K562 (cell line): ENCODE data around the gene COL4A4. TPM values are rescaled to one million over a fixed set of nuclear protein-coding genes. Genes with fewer than 3 reads are reported as not detected.

ENCODE experiments used
- ATAC-seq: fragments of 200-7000 bp; cut with Tn5 transposase; 3 replicates; pipeline ENCODE4 v1.9.1; 2020; ENCODE audit warnings: moderate library complexity
- BruUV-seq: library from RNA; stranded (reverse); fragments of 400-500 nt; replicated peaks from 2 replicates; lab custom pipeline; 2021; lab: Mats Ljungman, UMichigan
- CTCF ChIA-PET: fragments of 300-600 bp; formaldehyde crosslinking; extraction: SDS; loops from one replicate; lab custom pipeline; 2021; ENCODE audit warnings: low intra/inter-chr PET ratio; lab: Yijun Ruan, JAX
- POLR2A ChIA-PET: fragments of 300-600, 350-650 bp; sonication (Branson Sonifier 250); formaldehyde crosslinking; extraction: SDS; loops from one replicate; lab custom pipeline; 2021; ENCODE audit warnings: antibody characterized with exemption, inconsistent platforms; lab: Yijun Ruan, JAX
- DNase-seq, 4 experiments: peaks; one replicate each; pipeline versions ENCODE4 v3.0.0 to v3.0.0-alpha.2; 2011 to 2018; ENCODE audit warnings: low spot score in 3 of 4, mixed read lengths in 3 of 4; ENCODE audit errors: extremely low read depth in 1 of 4
- FAIRE-seq: peaks from 2 replicates; lab custom pipeline; 2011; peaks lifted over from hg19 to GRCh38; lab: Jason Lieb, UNC
- H2AFZ ChIP-seq: 2 replicates; pipeline ENCODE4 v1.6.0; 2011; ENCODE audit warnings: low read depth, low read length, control low read depth, inconsistent platforms
- H3K27ac ChIP-seq: fragments of 200-600 bp; 3 replicates; pipeline ENCODE4 v1.8.0; 2011; ENCODE audit warnings: low read depth, mild to moderate bottlenecking, control low read depth, inconsistent platforms, low read length, moderate library complexity, mixed read lengths; ENCODE audit errors: extremely low read depth
- H3K27me3 ChIP-seq, 2 experiments: fragments of 300-600 bp in 1 of 2; 2 replicates in 1 of 2; 3 replicates in 1 of 2; pipeline versions ENCODE4 v1.6.0 to v1.8.0; 2011; ENCODE audit warnings: inconsistent platforms in 2 of 2, low read length in 2 of 2, mild to moderate bottlenecking in 1 of 2, mixed read lengths in 1 of 2, moderate library complexity in 1 of 2; ENCODE audit not compliant: control insufficient read depth in 2 of 2, insufficient read depth in 2 of 2
- H3K36me3 ChIP-seq: fragments of 300-600 bp; 3 replicates; pipeline ENCODE4 v1.8.0; 2011; ENCODE audit warnings: mild to moderate bottlenecking, low read length, inconsistent platforms; ENCODE audit not compliant: control insufficient read depth, insufficient read depth
- H3K4me1 ChIP-seq, 2 experiments: fragments of 200-600 bp in 1 of 2; replicated peaks in 1 of 2; 2 replicates in 1 of 2; 3 replicates in 1 of 2; pipeline versions ENCODE4 v1.5.1 to v1.8.0; 2011; ENCODE audit warnings: inconsistent platforms in 2 of 2, low read length in 2 of 2, mild to moderate bottlenecking in 1 of 2, mixed read lengths in 1 of 2, moderate library complexity in 1 of 2; ENCODE audit not compliant: control insufficient read depth in 2 of 2, insufficient read depth in 2 of 2
- H3K4me2 ChIP-seq: 2 replicates; pipeline ENCODE4 v1.6.1; 2011; ENCODE audit warnings: low read length, control low read depth, inconsistent platforms, mixed read lengths; ENCODE audit not compliant: insufficient read depth
- H3K4me3 ChIP-seq: fragments of 200-600 bp; sonication (generic), shearing (Covaris generic); 2 replicates; pipeline ENCODE4 v1.5.1; 2016; ENCODE audit warnings: control low read depth, inconsistent platforms
- H3K79me2 ChIP-seq: fragments of 200-600 bp; 3 replicates; pipeline ENCODE4 v1.8.0; 2011; ENCODE audit warnings: low read length, inconsistent platforms; ENCODE audit not compliant: control insufficient read depth, insufficient read depth
- H3K9ac ChIP-seq, 2 experiments: 2 replicates each; pipeline versions ENCODE4 v1.6.0 to v1.6.1; 2011; ENCODE audit warnings: low read depth in 2 of 2, low read length in 2 of 2, control low read depth in 1 of 2, inconsistent platforms in 1 of 2, mild to moderate bottlenecking in 1 of 2, mixed read lengths in 1 of 2; ENCODE audit not compliant: insufficient read depth in 1 of 2
- H3K9me1 ChIP-seq: one replicate; pipeline ENCODE4 v1.6.0; 2011; ENCODE audit warnings: inconsistent platforms, mild to moderate bottlenecking, low read length, moderate library complexity; ENCODE audit not compliant: control insufficient read depth, insufficient read depth
- H3K9me3 ChIP-seq: replicated peaks from 2 replicates; pipeline ENCODE4 v1.5.1; 2011; ENCODE audit warnings: low read depth, low read length, inconsistent platforms; ENCODE audit not compliant: control insufficient read depth, insufficient read depth
- H4K20me1 ChIP-seq: replicated peaks from 2 replicates; pipeline ENCODE4 v1.6.1; 2011; ENCODE audit warnings: low read length, inconsistent platforms, mixed read lengths; ENCODE audit not compliant: control insufficient read depth, insufficient read depth
- SLC30A9 ChIP-seq: fragments of 250-450 bp; sonication (Bioruptor Pico); IDR thresholded peaks from 2 replicates; pipeline ENCODE4 v1.8.0; 2022; ENCODE audit warnings: mild to moderate bottlenecking, moderate library complexity
- TBL1XR1 ChIP-seq, 2 experiments: IDR thresholded peaks; 2 replicates each; pipeline ENCODE4 v1.6.1; 2012; ENCODE audit warnings: improper control_type of control experiment in 2 of 2, low read length in 2 of 2, mild to moderate bottlenecking in 1 of 2
- ZKSCAN3 ChIP-seq: fragments of 250-450 bp; sonication (Bioruptor Pico); IDR thresholded peaks from 2 replicates; pipeline ENCODE4 v1.4.0; 2020
- WGBS: fragments of 100-300 bp; shearing (Covaris generic); methylation state at CpG from one replicate; pipeline ENCODE4 v1.1.6; 2016; ENCODE audit warnings: low coverage, mixed read lengths; ENCODE audit not compliant: insufficient coverage; ENCODE audit errors: missing lambda C conversion rate; 5-methylcytosine and 5-hydroxymethylcytosine counted together
- in situ Hi-C: fragments of 300-500 bp; cut with MboI; formaldehyde crosslinking; loops from 4 replicates; pipeline ENCODE4 v1.15.0; 2018; ENCODE audit warnings: inconsistent platforms, mixed read lengths
- intact Hi-C: fragments of 100-400 bp; cut with micrococcal nuclease; formaldehyde crosslinking; loops from 2 replicates; pipeline ENCODE4 v1.14.2; 2022
- polyA plus RNA-seq, 8 experiments: library from polyadenylated mRNA; depleted of rRNA in 4 of 8; stranded (reverse) in 5 of 8; unstranded in 3 of 8; fragments of >200 nt; fragmentation: Nextera tagmentation in 2 of 8; fragmentation: Illumina TruSeq in 1 of 8; extraction: Ambion mirVana in 2 of 8; extraction: Trizol in 1 of 8; gene quantifications; 2 replicates each; pipeline versions ENCODE4 v1.2.1 to v1.2.3, GENCODE V29; 2011 to 2014; ENCODE audit warnings: inconsistent platforms in 1 of 8, missing spikeins in 1 of 8
- total RNA-seq, 7 experiments: library from RNA; depleted of rRNA in 6 of 7; stranded (reverse); fragments of >200 nt in 6 of 7; fragmentation: Illumina TruSeq in 2 of 7; extraction: Trizol in 2 of 7; gene quantifications; 2 replicates each; pipeline versions ENCODE4 v1.2.1 to v1.2.3, GENCODE V29; 2011 to 2021; ENCODE audit warnings: low replicate concordance in 1 of 7
- TF ChIP-seq, protein P1 (sequence below): fragments of 450-650 bp; IDR thresholded peaks from 2 replicates; pipeline ENCODE4 v1.6.1; 2014; ENCODE audit warnings: low read depth, mild to moderate bottlenecking, moderate library complexity, borderline replicate concordance
- TF ChIP-seq, protein P2 (sequence below), 2 experiments: IDR thresholded peaks; 2 replicates each; pipeline ENCODE4 v1.6.1; 2012; ENCODE audit warnings: improper control_type of control experiment in 2 of 2, low read depth in 2 of 2, low read length in 2 of 2, borderline replicate concordance in 1 of 2
- TF ChIP-seq, protein P3 (sequence below): sonication (generic); formaldehyde crosslinking; IDR thresholded peaks from 2 replicates; pipeline ENCODE4 v1.8.0; 2022; ENCODE audit warnings: mild to moderate bottlenecking, missing genetic modification reagents

The COL4A4 gene
- total and polyA plus RNA-seq, 9 of the 15 experiments (the other 6 are each of a cell fraction or from before 2014, with no cell fraction given): under 0.01 to 0.01 TPM; not detected in 7

DNA sequence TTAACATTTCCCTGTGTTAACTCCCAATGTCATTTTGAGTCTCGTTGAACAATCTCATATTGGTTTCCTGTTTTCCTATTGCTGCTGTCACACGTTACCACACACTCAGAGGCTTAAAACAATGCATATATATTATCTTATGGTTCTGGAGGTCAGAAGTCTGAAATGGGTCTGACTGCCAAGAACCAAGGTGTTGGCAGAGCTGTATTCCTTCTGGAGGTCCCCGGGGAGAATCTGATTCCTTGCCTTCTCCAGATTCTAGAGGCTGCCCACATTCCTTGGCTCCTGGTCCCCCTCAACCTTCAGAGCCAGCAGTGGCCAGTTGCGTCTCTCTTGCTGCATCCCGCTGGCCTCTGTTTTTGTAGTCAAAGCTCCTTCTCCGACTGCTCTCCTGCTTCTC lies 17.5 kb downstream of the COL4A4 start:
- DNase-seq: no peak
- Histone ChIP-seq H3K9me1 (no peaks in the 10 kb centered on the region), H4K20me1 (no peaks in the 10 kb centered on the region), H3K79me2 (no peaks in the 10 kb centered on the region), H3K9ac (no peak overlapping the region), H3K27ac (no peak overlapping the region), H3K4me3 (no peak overlapping the region), H3K9me3 (no peaks in the 10 kb centered on the region), H2AFZ (no peak overlapping the region), H3K4me2 (no peak overlapping the region), H3K36me3 (no peaks in the 10 kb centered on the region), H3K4me1 (no peaks in the 10 kb centered on the region), H3K27me3 (no peaks in the 10 kb centered on the region)
- ChIA-PET CTCF (no interaction called here), POLR2A (no interaction called here)
- in situ Hi-C loops: no loop called here
- WGBS: 0% methylated on average over 5 of the region's 6 CpGs
- no peak for FAIRE-seq
- ATAC-seq: no peak
- no TSS peak for BruUV-seq
- intact Hi-C loops: no loop called here
- TF ChIP-seq, protein P1, sequence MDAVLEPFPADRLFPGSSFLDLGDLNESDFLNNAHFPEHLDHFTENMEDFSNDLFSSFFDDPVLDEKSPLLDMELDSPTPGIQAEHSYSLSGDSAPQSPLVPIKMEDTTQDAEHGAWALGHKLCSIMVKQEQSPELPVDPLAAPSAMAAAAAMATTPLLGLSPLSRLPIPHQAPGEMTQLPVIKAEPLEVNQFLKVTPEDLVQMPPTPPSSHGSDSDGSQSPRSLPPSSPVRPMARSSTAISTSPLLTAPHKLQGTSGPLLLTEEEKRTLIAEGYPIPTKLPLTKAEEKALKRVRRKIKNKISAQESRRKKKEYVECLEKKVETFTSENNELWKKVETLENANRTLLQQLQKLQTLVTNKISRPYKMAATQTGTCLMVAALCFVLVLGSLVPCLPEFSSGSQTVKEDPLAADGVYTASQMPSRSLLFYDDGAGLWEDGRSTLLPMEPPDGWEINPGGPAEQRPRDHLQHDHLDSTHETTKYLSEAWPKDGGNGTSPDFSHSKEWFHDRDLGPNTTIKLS: no peak
- TF ChIP-seq, protein P2, sequence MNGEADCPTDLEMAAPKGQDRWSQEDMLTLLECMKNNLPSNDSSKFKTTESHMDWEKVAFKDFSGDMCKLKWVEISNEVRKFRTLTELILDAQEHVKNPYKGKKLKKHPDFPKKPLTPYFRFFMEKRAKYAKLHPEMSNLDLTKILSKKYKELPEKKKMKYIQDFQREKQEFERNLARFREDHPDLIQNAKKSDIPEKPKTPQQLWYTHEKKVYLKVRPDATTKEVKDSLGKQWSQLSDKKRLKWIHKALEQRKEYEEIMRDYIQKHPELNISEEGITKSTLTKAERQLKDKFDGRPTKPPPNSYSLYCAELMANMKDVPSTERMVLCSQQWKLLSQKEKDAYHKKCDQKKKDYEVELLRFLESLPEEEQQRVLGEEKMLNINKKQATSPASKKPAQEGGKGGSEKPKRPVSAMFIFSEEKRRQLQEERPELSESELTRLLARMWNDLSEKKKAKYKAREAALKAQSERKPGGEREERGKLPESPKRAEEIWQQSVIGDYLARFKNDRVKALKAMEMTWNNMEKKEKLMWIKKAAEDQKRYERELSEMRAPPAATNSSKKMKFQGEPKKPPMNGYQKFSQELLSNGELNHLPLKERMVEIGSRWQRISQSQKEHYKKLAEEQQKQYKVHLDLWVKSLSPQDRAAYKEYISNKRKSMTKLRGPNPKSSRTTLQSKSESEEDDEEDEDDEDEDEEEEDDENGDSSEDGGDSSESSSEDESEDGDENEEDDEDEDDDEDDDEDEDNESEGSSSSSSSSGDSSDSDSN (IDR thresholded peaks at IDR 0.05; ENCODE audit: borderline replicate concordance in 1 of 2, low read depth in 2 of 2, low read length in 2 of 2): no peak
- TF ChIP-seq TBL1XR1 (IDR thresholded peaks at IDR 0.05; ENCODE audit: low read length in 2 of 2) (no peak), ZKSCAN3 (CRISPR knock-in tag) (no peak), SLC30A9 (no peak)
- TF ChIP-seq, protein P3, sequence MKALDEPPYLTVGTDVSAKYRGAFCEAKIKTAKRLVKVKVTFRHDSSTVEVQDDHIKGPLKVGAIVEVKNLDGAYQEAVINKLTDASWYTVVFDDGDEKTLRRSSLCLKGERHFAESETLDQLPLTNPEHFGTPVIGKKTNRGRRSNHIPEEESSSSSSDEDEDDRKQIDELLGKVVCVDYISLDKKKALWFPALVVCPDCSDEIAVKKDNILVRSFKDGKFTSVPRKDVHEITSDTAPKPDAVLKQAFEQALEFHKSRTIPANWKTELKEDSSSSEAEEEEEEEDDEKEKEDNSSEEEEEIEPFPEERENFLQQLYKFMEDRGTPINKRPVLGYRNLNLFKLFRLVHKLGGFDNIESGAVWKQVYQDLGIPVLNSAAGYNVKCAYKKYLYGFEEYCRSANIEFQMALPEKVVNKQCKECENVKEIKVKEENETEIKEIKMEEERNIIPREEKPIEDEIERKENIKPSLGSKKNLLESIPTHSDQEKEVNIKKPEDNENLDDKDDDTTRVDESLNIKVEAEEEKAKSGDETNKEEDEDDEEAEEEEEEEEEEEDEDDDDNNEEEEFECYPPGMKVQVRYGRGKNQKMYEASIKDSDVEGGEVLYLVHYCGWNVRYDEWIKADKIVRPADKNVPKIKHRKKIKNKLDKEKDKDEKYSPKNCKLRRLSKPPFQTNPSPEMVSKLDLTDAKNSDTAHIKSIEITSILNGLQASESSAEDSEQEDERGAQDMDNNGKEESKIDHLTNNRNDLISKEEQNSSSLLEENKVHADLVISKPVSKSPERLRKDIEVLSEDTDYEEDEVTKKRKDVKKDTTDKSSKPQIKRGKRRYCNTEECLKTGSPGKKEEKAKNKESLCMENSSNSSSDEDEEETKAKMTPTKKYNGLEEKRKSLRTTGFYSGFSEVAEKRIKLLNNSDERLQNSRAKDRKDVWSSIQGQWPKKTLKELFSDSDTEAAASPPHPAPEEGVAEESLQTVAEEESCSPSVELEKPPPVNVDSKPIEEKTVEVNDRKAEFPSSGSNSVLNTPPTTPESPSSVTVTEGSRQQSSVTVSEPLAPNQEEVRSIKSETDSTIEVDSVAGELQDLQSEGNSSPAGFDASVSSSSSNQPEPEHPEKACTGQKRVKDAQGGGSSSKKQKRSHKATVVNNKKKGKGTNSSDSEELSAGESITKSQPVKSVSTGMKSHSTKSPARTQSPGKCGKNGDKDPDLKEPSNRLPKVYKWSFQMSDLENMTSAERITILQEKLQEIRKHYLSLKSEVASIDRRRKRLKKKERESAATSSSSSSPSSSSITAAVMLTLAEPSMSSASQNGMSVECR: no peak
